GM19193 (cell line): ENCODE measurements around the gene MAPK11.

Source experiments
- POLR2A ChIP-seq: IDR thresholded peaks from 4 replicates; pipeline ENCODE4 v1.6.1; 2011; ENCODE audit not compliant: insufficient read depth, insufficient read length; ENCODE audit errors: extremely low read depth

MAPK11 gene

GRCh38 chr22:50292643-50293440, 22.7 kb upstream of the MAPK11 start:
- TF ChIP-seq POLR2A = no peak

DNA sequence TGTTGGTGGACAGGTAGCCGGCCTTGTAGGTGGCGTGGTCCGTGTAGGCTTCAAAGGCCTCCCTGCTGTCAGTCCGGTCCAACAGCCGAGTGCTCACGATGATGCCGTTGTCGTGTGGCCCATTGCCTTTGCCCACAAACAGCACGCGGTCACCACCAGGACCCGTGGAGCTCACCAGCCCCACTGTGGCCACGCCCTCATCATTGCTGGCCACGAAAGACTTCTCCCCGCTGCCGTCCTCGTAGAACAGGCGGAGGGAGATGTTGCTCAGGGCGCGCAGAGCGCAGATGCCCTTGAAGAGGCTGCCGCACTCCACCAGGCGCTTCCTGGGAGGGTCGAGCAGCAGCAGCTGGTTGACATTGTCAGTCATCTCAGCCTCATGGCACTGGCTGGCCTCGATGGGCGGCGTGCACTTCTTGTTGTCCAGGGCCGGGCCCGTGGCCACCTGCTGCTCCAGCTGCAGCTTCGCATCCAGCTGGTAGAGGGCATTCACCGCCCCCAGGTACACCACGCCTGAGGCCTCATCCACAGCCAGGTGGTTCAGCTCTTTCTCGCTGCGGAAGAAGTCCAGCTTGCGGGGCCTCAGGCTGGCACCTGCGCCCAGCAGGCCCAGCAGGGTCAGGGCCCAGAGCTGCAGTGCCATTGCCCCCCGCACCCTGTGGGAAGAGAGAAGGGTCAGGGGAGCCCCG, 19.9 kb upstream of the MAPK11 start:
- TF ChIP-seq POLR2A = no peak

GRCh38 chr22:50289151-50289941, 19.2 kb upstream of the MAPK11 start:
- no peak for TF ChIP-seq POLR2A

DNA sequence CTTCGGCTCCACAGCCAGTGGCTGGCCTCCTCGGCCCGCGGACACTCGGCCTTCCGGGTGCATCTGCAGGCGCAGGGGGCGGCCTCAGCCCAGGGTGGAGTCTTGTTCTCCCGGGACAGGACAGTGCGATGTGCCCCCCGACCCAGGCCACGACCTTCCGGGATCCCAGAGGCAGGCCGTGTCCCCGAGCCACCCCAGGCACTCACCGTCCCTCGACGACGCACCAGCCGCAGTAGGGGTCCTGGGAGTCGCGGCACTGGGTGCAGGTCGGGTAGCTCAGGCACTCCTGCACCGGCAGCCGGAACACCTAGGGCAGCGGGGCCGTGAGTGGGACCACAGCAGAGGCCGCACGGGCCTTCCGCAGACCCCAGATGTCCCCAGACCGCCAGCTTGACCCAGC, 17.6 kb upstream of the MAPK11 start:
- no peak for TF ChIP-seq POLR2A

GRCh38 chr22:50286701-50287318, 16.6 kb upstream of the MAPK11 start:
- no peak for TF ChIP-seq POLR2A

- no peak for TF ChIP-seq POLR2A
These were observed 16.1 kb upstream of the MAPK11 start for GRCh38 chr22:50286275-50286674.

- TF ChIP-seq POLR2A = no peak
These were observed 15.5 kb upstream of the MAPK11 start for GRCh38 chr22:50285568-50286229.

GRCh38 chr22:50284479-50284878, 14.3 kb upstream of the MAPK11 start:
- no peak for TF ChIP-seq POLR2A

DNA sequence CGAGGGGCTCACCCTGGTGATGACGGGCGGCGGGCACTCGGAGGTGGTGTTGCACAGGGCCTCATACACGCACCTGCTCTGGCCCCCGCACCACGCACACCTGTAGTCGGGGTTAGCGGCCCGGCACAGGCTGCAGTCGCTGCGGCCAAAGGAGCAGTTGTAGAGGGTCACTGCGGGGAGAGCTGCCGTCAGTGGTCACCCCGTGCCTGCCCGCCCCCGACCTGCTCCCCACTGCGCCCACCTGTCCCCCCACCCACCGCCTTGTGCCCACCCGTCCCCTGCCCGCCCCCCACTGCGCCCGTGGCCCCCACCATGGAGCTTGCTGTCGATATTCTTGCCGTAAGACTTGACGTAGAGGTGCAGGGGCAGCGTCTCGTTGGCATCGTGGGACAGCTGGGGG, 13.6 kb upstream of the MAPK11 start:
- TF ChIP-seq POLR2A = no peak

- no peak for TF ChIP-seq POLR2A
These were observed 12.4 kb upstream of the MAPK11 start for GRCh38 chr22:50282361-50283155.

DNA sequence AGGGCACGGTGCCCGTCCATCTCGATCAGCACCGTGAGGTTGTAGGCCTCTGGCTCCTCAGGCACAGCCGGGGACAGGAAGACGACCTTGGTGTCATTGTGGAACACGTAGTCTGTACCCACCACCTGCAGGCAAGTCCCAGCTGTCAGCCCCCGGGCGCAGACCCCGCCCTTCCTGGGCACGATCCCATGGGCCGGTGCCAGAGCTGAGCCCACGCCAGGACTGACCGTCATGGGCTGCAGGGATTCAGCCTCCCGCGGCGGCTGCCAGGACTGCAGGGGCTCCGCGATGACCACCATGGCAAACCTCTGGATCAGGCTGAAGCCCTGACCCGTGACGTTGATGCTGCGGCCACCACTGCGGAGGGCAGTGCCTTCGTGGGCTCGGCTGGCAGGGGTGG, 11.8 kb upstream of the MAPK11 start:
- no peak for TF ChIP-seq POLR2A

DNA sequence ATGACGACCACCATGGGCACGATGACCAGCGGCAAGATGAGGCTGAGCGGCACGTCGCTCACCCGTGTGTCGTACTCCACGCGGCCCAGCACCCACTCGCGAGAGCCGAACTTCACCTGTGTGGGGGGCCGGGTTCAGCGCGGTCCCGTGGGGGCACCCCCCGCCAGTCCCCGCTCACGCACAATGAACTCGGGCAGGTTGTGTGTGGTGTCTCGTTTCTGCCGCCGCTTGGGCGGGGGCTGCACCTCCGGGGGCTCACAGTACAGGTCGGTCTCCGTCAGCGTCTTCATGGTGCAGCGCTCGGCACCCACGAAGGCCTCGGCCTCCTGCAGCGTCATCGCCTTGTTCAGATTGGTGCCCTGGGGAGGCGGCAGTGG, 11.2 kb upstream of the MAPK11 start:
- TF ChIP-seq POLR2A = no peak

DNA sequence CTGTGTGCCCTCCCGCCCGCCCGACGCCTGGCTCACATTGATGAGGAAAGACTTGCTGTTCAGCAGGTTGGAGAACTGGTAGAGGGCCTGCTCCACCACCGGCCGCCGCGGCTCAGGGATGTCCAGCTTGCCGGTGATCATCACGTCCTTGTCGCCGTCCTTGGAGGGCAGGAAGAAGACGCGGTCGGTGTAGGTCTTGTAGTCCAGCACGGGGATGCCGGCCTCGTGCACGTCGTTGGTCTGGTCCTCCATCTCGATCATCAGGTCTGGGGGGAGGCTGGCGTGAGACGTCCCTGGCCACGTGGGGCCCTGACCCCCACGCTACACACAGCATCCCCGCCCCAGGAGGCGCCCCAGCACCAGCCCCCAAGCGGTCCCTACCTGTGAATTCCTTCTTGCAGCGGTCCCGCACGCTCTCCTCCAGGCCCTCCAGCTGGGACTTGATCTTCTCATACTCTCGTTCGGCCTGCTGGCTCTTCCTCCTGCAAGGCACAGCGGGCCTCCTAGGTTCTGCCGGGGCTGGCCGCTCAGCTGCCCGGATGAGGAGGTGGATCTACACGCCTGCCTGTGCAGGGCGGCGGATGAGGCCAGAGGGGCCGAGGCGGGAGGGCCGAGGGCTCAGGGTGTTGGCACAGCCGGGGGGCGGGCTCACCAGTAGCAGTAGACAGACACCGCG, 10.7 kb upstream of the MAPK11 start:
- TF ChIP-seq POLR2A = no peak
